HG03066 (cell line): ENCODE data around the gene CSTF3.
"Not testable (repeated sequence)": the region's sequence is repeated elsewhere in the genome, so short reads cannot be mapped to it uniquely, and the experiment has no call there.

Experiments
- ATAC-seq: cut with Tn5 transposase; IDR thresholded peaks from one replicate; pipeline ENCODE4 v1.9.1; 2021; ENCODE audit warnings: low read depth; ENCODE audit not compliant: unreplicated experiment

Gene CSTF3

DNA sequence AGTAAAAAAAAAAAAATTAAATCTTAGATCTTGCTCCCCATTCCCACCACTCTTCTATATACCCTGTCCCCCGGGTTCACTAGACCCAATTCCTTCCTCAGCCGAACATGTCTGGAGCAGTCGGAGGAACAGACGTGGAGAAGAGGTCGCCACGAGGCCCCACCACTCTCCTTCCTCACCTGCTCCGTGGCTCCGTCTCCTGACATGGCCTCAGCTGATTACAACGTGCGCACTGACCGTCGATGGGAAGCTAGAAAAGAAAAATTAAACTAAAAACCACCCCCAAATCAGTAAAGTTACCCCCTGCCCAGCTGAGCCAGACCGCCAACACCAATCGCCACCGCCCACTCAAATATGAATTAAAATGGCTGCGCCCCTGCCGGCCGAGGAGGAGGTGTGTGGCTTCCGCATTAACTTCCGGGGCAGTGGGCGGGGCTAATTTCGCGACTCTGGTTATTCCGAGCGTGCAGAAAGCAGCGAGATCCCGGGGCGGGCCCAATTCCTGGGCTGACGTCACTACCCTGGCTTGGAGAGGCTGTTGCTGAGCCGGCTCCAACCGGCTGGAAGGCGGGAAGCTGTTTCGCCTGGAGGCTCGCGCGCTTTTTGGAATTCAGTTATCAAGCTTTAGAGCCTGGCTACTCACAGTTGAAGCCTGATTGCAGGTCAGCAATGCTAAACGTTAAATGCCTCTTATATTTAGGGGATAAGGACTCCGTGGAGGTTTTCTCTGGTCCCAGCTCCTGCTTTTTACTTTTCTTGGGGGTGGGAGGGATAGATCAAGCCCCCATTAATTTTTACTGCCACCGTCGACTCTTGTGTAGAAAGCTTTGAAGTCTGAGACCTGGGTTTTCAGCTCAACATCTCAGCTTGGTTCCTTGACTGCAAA is at the start of gene CSTF3:
CSTF3 (minus strand) TSS at position 361 of the 886 bp plus-strand sequence; CDS start at position 206, 155 bp downstream.
- ATAC-seq, result peak; percentile 94

DNA sequence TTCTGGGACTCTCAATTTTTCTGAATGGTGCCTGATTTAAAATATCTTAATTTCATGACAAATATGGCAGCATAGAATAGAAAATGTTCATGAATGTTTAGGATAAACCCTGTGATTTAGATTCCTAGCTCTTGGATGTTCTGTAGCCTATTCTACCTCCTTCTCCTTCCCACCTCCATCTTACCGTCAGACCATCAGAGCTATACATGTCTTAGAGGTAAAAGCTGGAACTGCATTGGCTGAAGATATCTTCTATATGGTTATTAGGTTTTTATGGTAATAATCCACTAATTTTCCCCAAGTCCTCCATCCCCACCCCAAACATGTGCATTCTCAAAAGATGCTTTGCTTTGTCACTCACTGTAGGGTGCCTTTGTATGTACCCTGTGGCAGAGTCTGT is 46.9 kb upstream of the CSTF3 start:
- no peak for ATAC-seq

DNA sequence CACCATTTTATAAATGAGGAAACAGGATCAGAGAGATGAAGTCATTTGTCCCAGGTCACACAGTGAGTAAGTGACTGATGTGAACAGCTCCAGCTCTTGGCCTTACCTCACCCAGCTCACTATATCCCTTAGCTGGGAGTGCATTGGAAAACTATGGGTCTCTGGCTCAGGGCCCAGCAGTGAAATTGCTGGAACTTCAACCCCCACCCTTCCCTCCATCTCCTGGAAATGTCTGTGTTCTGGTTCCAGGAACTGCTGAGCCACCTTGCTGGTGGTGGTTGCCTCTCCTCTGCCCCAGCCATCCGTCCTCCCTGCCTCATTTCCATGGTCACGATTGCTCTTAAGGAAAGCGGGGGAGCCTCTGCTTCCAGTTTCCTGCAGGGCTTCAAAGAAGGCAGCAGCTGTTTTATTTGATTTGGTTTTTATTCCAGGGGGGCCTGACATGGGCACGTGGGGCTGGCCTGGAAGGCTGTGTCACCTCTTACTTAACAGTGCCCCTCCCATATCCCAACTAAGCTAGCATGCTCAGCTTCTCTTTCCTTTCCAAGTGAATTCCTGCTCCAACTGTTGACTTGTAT is 46.2 kb upstream of the CSTF3 start:
- ATAC-seq, result no peak

DNA sequence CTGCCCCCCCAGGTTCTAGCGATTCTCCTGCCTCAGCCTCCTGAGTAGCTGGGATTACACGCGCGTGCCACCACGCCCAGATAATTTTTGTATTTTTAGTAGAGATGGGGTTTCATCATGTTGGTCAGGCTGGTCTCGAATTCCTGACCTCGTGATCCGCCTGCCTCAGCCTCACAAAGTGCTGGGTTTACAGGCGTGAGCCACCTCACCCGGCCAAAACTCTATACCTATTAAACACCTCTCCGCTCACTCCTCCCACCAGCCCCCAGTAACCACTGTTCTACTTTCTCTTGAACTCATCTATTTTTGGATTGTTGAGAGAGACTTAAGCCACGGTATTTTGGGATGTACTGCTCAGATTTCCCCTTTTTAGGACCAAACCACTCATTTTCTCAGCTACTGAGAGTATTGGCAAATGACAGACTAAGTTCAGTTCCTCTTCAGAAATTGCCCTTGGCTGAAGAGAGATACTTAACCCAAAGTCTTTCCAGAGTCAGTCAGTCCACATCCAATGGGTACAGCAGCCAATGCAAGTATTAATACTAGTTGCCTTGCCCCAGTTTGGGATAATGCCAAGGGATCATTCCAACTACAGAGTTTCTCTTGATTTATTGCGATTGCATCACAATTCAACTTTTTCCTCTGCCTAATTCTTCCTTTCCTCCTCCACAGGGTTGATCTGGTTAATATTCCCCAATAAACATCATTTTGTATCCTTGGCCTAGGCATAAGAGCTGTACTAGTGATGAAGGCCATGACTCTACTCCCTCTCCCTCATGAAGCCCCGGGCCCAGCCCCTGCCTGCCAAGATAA is 36.8 kb upstream of the CSTF3 start:
- no peak for ATAC-seq

DNA sequence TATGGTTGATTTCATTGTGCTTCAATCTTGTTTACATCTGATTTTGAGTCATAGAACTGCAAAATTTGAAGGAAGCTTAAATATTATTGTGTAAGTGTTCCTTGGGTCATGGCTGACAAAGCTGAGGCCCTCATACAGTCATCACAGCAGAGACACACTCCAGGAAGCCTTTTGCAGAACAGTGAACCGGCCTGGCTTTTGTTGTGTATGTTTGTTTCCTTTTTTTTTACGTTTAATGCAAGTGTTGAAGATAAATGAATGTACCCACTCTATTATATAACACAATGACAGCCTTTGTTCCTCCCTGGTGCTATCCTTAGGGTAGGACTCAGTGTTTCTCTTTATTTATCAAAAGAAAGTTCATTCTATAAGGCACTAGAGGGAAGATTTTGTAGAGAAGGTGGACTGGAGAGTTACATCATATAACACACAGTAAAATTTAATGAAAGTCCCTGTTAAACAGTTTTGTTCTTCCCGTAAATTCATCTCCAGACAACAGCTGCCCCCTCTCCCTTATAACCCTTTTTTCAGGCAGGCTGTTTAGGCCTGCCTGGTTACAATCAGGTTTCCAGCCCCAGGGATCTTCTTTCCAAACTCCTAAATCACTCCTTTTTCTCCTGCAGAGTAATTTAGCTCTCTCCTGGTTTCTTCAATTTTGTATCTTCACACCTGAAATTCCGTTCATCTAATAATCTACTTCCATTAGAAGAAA is 34.3 kb upstream of the CSTF3 start:
- no peak for ATAC-seq

DNA sequence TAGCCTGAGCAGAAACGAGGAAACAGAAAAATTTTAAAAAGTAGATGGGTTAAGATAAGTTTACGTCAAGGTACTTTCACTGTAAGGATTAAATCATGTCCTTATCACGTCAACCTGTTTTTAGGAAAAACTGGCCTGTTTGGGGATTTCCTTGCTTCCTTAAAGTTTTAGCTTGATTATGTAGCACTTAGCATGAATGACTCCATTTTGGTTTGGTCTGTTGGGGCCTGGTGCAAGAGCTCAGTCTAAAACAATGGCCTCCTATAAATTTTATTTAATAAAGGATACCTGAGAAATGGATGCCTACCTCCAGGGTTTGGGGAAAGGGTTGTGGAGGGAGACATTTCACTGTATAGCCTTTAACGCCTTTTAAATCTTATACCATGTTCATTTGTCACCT is 33.2 kb upstream of the CSTF3 start:
- ATAC-seq, result no peak

DNA sequence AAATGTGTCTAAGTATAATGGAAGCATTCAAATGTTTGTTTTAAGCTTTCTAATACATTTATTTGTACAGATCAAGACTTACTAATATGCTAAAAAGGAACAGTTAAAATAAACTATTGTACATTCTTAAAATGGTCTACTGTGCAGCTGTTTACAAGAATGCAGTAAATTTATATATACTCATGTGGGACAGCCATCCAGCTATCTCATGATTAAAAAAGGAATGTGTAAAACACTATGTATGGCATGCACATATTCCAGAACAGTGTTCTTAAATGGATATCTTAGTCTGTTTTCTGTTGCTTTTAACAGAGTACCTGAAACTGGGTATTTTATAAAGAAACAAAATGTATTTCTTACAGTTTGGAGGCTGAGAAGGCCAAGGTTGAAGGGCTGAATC is 30.2 kb upstream of the CSTF3 start:
- no peak for ATAC-seq

DNA sequence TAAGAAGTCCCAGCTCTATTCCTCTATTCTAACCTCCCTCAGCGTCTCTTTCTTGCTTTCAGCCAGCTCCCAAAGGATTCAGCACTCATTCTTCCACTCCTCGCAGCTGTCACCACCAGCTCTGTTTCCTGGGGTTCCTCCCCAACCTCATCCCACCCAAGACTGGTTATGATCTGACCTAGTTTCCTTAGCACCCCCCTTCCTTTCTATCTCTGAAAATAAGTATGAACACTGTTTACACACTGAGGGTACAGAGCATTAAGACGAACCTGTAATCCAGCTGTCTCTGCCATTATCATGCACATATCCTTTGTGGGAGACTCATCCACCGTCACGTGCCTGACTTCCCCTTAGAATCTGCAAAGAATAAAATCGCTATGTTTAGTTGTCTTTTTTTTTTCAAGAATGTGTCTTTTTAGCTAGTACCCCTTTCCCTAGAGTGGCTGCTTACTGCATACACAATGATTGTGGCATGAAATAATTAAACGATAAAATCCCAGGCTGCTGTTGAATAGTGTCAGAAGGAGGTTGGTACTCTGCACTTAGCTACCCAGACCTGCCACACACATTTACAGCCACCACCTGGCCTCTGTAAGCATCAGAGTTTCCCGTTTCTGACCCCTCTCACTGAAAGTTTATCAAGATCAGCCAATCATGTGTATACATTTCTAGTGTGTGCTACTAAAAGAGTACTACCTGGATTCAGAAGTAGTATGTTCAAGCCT is 26.9 kb upstream of the CSTF3 start:
- ATAC-seq, result no peak

DNA sequence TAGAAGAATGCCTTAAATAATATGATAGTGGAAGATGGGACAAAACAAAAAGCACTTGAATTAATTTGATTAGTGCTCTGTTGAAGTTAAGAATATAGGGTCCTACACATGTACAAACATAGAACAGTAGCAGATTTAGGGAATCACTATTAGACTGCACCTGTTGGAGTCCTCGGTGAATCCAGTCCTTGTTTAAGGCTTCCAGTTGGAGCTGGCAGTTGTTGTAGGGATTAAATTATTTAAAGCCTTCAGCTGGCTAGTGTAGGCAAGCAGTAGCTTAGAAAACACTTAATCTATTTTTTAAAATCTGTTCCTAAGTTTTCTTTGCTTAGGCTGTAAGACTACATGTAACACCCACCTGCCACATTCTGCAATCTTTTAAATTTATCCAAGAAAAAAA is 24.5 kb upstream of the CSTF3 start:
- ATAC-seq, result no peak

DNA sequence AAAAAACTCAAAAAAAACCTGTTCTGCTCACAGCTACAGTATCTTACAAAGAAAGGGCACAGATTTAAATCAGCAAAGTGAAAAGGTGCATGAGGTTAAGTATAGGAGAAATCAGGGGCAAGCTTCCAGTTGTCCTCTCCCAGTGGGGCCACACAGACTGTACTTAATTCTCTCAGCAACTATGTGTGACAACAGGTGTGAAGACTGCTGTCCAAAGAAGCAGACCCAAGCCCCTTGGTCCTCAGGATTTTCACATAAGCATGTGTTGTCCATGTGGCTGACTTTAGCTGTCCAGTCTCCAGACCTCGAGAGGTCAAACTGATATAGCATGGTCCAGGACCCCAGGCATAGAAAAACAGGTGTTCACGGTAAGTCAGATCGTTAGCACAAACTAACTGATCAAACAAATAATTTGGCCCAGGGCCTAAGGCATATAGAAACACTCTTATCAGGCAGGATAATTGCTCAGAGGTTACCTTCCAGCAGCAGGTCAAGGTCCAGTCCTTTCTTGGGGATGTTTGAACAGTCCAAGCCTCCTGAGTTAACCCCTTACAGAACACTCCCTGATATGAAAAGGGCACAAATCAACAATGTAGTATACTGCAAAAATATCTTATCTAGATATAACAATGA is 21.1 kb upstream of the CSTF3 start:
- ATAC-seq, result no peak

DNA sequence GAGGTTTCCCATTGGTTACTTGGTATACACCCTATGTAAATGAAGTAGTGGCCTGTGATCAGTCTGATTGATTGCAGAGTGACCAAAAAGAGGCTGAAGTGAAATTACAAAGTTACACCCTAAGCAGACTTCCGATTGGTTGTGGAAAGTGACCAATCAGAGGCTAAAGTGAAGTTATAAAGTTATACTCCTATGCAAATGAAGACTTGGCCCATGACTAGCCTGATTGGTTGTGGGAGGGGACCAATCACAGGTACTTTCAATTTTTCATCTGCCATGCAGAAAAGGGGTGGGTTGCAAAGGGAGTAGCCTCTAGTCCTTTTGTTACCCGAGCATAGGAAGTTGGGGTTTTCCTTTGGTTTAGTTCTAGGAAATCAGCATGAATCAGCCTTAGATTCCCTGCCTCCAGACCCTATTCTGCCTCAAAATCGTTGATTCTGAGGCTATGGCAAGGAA is 18.1 kb upstream of the CSTF3 start:
- no peak for ATAC-seq

DNA sequence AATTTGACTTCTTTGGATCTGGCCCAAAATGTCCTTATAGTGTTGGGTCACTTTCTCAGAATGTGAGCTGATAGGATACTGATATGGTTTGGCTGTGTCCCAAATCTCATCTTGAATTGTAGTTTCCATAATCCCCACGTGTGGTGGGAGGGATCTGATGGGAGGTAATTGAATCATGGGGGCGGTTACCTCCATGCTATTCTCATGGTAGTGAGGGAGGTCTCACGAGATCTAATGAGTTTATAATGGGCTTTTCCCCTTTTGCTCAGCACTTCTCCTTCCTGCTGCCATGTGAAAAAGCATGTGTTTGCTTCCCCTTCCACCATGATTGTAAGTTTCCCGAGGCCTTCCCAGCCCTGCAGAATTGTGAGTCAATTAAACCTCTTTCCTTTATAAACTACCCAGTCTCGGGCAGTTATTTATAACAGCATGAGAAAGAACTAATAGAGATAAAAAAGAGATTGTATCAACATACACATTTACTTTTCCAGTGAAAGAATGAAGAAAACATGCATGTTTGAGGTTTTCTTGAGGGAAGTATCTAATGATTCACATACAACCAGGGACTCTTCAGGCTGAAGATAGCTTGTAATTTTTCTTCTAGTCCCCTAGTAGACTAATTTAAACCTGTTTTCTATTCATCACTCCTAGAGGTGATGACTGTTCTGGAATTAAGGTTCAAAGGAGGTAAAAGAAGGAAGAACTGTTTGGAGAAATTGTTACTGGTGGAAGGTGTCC is 17.3 kb upstream of the CSTF3 start:
- ATAC-seq, result no peak

DNA sequence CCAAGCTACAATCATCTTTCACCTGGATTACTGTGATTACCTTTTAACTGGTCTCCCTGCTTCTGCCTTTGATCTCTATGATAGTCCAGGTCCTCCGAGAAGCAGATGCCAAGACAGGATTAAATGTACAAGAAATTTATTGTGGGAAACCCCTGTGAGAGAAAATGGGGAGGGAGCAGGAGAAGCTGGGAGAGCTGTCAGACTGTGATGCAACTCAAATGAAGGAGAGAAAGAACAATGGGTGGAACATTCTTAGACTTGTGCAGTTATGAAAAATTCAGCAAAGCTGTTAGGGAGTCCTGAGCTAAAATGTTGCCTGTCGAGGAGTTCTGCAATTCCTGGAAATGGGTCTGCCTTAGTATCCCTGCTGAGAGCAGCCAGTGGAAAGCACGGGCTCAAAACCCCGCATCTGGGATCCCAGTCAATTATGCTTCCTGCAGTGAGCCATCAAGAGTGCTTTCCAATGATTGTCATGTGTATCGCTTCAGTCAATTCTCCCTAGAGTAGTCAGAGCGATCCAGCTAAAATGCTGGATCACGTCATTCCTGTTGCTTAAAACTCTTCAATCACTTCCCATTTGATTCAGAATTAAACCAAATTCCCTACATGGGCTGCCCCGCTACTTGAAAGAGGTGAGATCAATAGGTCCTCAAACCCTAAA is 16.5 kb upstream of the CSTF3 start:
- no peak for ATAC-seq

DNA sequence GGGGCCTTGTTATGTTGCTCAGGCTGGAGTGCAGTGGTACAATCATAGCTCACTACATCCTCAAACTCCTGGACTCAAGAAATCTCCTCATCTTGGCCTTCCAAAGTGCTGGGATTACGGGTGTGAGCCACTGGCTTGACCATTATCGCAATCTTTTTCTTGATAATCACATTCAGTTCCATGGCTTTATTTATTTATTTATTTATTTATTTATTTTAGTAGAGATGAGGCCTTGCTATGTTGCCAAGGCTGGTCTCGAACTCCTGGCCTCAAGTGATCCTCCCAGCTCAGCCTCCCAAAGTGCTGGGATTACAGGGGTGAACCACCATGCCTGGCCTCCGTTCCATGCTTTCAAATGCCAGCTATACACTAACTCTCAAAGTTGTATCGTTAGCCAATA is 15.5 kb upstream of the CSTF3 start:
- ATAC-seq, result not testable (repeated sequence)

DNA sequence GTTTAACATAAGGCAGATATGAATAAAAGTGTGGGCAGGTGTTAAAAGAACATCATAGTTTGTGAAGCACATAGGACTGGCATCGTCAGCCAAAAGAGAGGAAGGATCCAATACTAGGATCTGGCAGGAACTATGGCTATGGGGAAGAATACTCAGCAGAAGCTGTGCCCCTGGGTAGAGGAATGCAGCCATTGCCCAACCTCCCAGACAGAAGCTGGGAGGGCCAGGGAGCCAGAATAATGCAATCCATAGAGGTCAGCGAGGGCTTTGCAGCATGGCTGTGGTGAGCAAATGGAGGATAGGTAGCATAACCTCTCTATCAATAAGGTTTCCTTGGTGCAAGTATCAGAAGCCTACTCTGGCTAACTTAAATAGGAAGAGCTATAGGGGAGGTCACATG is 11.7 kb upstream of the CSTF3 start:
- no peak for ATAC-seq

DNA sequence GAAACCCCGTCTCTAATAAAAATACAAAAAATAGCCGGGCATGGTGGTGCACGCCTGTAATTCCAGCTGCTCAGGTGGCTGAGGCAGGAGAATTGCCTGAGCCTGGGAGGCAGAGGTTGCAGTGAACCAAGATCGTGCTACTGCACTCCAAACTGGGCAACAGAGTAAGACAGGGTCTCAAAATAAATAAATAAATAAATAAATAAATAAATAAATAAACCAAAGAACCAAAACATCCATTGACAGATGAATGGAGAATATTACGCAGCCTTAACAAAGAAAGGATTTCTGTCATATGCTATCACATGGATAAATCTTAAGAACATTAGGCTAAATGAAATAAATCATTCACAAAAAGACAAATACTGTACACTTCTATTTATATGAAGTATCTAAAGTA is 11.1 kb upstream of the CSTF3 start:
- no peak for ATAC-seq

DNA sequence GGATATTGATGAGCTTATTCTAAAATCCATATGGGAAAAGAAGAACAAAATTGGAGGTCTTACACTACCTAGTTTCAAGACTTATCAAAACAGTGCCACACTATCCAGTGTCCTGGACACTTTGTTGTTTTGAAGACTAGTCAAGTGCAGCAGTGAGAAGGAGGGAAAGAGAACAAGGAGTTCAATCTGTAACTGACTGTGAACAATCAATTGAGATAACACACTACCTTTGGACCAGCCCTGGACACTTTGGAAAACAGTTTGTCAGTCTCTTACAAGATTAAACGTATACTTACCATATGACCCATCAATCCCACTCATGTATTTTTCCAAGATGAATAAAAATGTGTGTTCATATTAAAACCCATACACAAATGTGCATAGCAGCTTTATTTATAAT is 10.0 kb upstream of the CSTF3 start:
- no peak for ATAC-seq

DNA sequence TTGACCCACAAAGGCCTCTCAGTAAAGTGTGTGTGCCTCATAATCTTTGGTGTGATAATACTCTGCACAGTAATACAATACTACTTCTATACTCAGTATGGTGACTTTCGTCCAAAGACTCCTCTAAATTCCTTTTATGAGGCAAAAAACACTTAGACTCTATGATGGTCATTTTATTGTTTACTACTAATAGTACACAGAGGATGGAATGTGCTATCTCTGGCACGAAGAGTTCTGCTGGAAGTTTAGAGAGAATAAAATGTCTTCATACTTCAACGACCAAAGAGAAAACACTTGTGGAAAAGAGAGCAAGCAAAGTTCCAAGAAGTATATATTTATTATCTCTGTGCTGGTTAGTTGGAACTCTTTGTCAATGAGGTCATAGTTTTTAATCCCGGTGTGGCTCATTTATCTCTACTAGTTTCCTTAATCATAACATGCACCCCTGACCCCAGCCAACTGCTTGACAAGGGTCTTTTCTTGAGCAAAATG is 7.5 kb upstream of the CSTF3 start:
- no peak for ATAC-seq
